Skeletal muscle cell (primary cell): ENCODE measurements around the gene PRM1.
A peak's percentile ranks its signal among the peaks of the same experiment; 100 is the strongest.

ENCODE experiments used
- DNase-seq: peaks from one replicate; pipeline ENCODE4 v3.0.0-alpha.2; 2010; ENCODE audit warnings: low read depth
- H3K4me3 ChIP-seq: 2 replicates; pipeline ENCODE4 v1.5.1; 2011; ENCODE audit warnings: low read depth, mild to moderate bottlenecking, control low read depth, low read length, moderate library complexity

PRM1 gene

GRCh38 chr16:11280616-11281522 is at the start of gene PRM1:
Gene PRM1 (minus strand): TSS chr16:11281330. CDS start chr16:11281238, 92 bp downstream.
- DNase-seq, result no peak
- no peak within 1 kb of the TSS for H3K4me3 ChIP-seq

GRCh38 chr16:11330526-11331237 is 49.6 kb upstream of the PRM1 start:
- H3K4me3 ChIP-seq, result no peak overlapping the region
- DNase-seq, result no peak

- H3K4me3 ChIP-seq, result no peak overlapping the region
- DNase-seq, result no peak
Observed at GRCh38 chr16:11329891-11330290, 48.8 kb upstream of the PRM1 start.

- H3K4me3 ChIP-seq, result peak overlapping the region; percentile 29
- no peak for DNase-seq
Observed at GRCh38 chr16:11329071-11329491, 48.0 kb upstream of the PRM1 start.

GRCh38 chr16:11328172-11329070 is 47.3 kb upstream of the PRM1 start:
- peak overlapping the region; percentile 29 for H3K4me3 ChIP-seq

GRCh38 chr16:11327277-11328171 is 46.4 kb upstream of the PRM1 start:
- H3K4me3 ChIP-seq, result no peak overlapping the region
- no peak for DNase-seq

More at GRCh38 chr16:11328172-11329070, 47.3 kb upstream of the PRM1 start:
- DNase-seq, result peak; percentile 73

- no peak for DNase-seq
- no peak overlapping the region for H3K4me3 ChIP-seq
Observed at GRCh38 chr16:11326737-11327276, 45.7 kb upstream of the PRM1 start.

- H3K4me3 ChIP-seq, result no peak overlapping the region
- DNase-seq, result no peak
Observed at GRCh38 chr16:11326084-11326736, 45.1 kb upstream of the PRM1 start.

- no peak for DNase-seq
- H3K4me3 ChIP-seq, result no peak overlapping the region
Observed at GRCh38 chr16:11325404-11326083, 44.4 kb upstream of the PRM1 start.

- no peak for DNase-seq
- no peak overlapping the region for H3K4me3 ChIP-seq
Observed at GRCh38 chr16:11323551-11324336, 42.6 kb upstream of the PRM1 start.

GRCh38 chr16:11322823-11323222 is 41.7 kb upstream of the PRM1 start:
- H3K4me3 ChIP-seq, result no peak overlapping the region

GRCh38 chr16:11321662-11322061 is 40.5 kb upstream of the PRM1 start:
- no peak overlapping the region for H3K4me3 ChIP-seq
- DNase-seq, result no peak

More at GRCh38 chr16:11322823-11323222, 41.7 kb upstream of the PRM1 start:
- DNase-seq, result no peak

- DNase-seq, result no peak
Observed at GRCh38 chr16:11320170-11320569, 39.0 kb upstream of the PRM1 start.

GRCh38 chr16:11319529-11320146 is 38.5 kb upstream of the PRM1 start:
- DNase-seq, result no peak

More at GRCh38 chr16:11320170-11320569, 39.0 kb upstream of the PRM1 start:
- no peak overlapping the region for H3K4me3 ChIP-seq

GRCh38 chr16:11318817-11319216 is 37.7 kb upstream of the PRM1 start:
- no peak overlapping the region for H3K4me3 ChIP-seq

More at GRCh38 chr16:11319529-11320146, 38.5 kb upstream of the PRM1 start:
- H3K4me3 ChIP-seq, result no peak overlapping the region

More at GRCh38 chr16:11318817-11319216, 37.7 kb upstream of the PRM1 start:
- DNase-seq, result no peak
